HG02973 (cell line): Measurements from ENCODE around the gene MKNK2.
A peak's percentile ranks its signal among the peaks of the same experiment; 100 is the strongest.

ENCODE experiments used
- ATAC-seq: cut with Tn5 transposase; IDR thresholded peaks from one replicate; pipeline ENCODE4 v1.9.1; 2021; ENCODE audit warnings: moderate library complexity; ENCODE audit not compliant: unreplicated experiment

MKNK2 gene

DNA sequence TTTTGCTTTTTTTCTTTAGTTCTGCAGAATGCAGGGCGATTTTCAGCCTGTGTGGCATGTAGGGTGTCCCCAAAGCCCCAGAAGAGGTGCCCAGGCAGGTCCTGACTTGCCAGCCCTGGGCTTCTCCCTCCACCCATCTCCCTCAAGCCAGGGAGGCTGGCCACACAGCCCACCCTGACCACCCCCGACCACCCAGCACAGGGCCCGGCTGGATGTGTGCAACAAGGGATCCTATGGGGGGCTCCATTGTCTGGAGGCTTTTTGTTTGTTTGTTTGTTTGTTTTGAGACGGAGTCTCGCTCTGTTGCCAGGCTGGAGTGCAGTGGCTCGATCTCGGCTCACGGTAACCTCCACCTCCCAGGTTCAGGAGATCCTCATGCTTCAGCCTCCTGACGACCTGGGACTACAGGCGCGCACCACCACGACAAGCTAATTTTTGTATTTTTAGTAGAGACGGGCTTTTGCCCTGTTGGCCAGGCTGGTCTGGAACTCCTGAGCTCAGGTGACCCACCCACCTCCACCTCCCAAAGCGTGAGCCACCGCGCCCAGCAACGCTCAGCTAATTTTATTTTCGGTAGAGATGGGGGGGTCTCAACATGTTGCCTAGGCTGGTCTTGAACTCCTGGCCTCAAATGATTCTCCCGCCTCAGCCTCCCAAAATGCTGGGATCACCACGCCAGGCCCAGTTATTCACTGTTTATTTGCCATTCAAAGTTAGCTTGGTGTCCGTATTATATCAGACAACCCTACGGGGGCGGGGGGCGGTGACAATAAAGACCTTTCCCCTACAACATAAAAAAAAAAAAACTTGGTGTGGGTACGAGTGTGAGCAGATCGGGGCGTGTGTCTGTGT lies 7.8 kb upstream of the MKNK2 start:
- no peak for ATAC-seq

- ATAC-seq, result no peak
These were observed 6.7 kb upstream of the MKNK2 start for GRCh38 chr19:2057484-2058469.

- no peak for ATAC-seq
These were observed 5.8 kb upstream of the MKNK2 start for GRCh38 chr19:2056837-2057192.

GRCh38 chr19:2055931-2056836 lies 5.1 kb upstream of the MKNK2 start:
- no peak for ATAC-seq

DNA sequence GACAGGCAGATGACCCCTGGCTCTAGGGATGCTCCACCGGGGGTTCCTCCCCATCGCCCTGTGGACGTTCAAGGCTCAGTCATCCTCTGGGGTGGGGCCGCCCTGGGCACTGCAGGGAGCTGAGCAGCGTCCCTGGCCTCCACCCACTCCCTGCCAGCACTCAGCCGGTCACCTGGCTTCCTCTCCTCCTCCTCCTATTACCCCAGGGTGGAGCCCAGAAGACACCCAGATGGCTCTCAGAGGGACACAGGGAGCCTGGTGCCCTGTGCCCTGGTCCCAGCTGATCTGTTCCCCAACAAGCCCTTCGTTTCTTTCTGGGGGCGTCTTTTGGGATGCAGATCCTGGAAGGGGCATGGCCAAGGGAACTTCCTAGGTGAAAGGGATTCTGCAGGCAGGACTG lies 3.7 kb upstream of the MKNK2 start:
- no peak for ATAC-seq

- ATAC-seq, result no peak
These were observed 2.8 kb upstream of the MKNK2 start for GRCh38 chr19:2053601-2054389.

DNA sequence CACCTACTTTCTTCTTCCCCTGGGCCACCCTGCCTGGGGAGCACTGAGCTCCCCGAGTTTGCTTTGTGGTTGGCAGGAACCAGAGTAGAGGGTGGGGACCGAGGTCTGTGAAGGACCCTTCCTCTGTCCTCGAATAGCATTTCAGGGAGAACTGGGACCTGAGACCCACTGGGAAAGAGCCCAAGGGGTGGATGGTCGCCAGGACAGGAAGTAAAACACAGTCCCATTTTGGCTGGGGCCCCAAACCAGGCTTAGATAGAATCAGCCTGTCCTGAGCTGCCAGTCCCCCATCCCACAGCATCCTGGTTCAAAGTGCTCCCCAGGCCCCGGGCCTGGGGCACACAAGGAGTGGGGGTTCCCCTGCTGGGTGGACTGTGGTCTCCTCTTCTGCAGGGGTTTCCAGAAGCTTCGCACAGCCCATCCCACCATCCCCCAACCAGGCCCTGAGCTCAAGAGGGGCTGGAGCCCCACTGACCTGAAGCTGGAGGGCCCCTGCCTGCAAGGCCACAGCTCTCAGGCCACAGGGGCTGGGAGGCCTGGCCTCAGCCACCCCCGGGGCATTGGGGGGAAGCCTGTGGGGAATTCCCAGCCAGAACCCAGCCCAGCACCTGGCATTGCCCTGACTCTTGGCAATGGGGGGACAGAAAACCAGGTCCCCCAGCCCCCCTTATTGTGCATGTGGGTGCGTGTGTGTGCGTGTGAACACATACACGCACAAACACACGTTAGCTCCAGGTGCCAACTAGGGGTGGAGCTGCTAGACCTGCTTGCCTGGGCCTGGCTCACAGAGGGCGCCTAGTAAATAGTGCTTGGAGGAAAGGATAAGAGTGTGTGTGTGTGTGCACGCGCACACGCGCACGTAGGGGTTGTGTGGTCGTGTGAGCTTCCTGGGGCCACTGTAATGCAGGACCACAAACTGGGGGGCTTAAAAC lies 995 bp upstream of the MKNK2 start:
- ATAC-seq, result no peak

DNA sequence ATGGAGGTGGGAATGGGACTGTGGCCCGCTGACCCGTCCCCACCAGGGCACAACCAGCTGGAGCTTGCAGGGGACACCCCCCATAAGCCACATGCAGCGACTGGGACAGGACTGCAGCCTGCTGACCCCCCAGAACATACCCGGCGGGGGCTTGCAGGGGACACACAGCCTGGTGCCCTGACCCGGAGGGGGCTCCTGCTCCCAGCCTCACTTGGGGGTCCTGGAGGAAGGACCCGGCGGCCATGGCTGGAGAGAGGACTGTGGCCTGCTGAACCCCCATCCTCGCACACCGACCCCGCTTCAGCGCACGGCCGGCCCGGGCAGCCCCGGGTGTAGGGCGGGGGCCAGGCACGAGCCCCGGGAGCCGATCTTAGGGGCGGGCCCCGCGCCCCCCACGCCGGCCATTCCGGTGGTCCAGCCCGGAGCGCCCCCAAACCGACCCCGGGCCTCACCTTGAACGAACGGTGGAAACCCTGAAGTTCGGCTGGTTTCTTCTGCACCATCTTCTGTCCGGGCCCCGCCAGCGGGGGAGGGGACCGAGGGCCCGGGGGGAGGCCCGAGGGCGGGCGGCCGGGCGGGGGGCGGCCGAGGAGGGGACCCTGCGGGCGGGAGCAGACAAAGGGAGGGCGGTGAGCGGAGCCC lies 574 bp downstream of the MKNK2 start:
- ATAC-seq, result peak; percentile 4

- ATAC-seq, result peak; percentile 1
These were observed 1.2 kb downstream of the MKNK2 start for GRCh38 chr19:2049741-2050348.

- no peak for ATAC-seq
These were observed 1.9 kb downstream of the MKNK2 start for GRCh38 chr19:2048959-2049740.

DNA sequence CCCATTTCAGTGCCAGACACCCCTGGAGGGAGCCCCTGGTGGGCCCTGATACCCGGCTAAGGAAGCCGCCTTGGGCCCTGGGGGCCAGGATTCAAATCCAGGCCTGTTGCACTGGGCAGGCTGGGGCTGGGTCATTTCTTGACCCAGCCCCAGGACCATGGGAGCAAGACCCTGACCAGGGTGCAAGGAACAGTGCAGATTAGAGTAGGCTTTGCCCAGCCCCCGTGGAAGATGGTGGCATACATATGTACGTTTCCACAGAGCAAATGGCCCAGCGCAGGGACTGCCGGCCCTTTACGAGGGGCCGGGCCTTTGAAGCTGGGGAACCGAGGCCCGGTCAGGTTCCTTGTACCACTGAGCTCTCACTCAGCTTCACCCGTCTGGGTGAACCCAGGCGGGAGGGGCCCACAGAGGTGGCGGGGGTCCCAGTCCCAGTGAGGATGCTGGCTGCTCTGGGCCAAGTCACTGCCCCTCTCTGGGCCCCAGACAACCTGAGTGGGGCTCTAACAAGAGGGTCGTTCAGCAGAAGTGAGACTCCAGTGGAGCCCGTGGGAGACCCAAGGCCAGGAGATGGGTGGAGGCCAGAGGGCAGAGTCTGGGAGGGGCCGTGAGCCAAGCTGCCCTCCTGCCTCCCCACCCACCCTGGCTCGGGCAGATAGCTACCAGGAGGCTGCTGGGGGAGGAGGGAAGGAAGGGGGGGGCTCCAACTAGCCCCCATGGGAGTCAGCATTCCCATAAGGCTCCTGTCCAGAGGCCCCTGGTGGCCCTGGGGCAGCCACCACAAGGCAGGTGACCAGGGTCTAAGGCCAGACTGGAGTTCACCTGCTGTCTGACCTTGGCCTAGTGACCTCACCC lies 2.7 kb downstream of the MKNK2 start:
- no peak for ATAC-seq

GRCh38 chr19:2047449-2048103 lies 3.5 kb downstream of the MKNK2 start:
- ATAC-seq, result no peak

- ATAC-seq, result no peak
These were observed 4.0 kb downstream of the MKNK2 start for GRCh38 chr19:2047076-2047448.

DNA sequence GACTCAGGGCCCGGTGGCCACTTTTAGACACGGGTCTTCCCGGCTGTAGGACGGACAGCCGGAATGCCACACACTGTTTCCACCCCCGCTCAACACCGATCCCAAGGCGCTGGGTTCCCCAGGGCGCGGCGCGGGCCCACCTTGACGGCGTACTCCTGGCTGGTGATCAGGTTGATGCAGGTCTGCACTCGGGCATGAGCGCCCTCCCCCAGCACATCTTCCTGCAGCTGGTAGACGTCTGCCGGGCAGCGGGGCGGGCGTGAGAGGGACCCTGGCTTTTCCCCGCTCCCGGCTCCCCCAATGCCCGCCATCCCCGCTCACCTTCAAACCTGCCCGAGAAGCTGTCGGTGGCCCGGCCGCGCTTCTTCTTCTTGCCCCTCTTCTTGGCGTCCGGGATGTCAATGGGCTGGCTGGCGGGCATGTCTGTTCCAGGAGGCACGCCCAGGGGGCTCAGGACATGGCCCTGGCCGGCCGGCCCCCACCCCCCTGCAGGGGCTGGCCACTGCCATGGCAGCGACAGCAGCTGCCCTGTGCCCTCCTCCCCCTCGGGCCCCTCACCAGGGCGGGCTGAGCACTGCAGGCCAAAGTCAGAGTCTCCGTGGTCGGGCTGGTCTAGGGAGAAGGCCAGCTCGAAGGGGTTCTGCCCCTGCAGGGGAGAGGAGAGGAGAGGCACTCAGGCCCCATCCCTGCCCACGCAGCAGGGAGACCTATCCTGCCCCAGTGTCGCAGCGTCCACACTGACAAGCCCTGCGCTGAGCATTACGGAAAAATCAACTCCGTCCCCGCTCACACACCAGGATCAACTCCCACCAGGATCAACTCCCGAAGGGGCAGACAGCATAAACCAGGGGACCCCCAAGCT lies 4.8 kb downstream of the MKNK2 start:
- ATAC-seq, result no peak

GRCh38 chr19:2045501-2046045 lies 5.5 kb downstream of the MKNK2 start:
- ATAC-seq, result no peak
